Left cardiac atrium (tissue), 4 donors: ENCODE data around the gene ANXA6. TPM values are rescaled to one million over a fixed set of nuclear protein-coding genes. Genes with fewer than 3 reads are reported as not detected.

ENCODE experiments used
- ATAC-seq, 2 donors: fragments of 200-7000 bp; cut with Tn5 transposase; one replicate each; pipeline ENCODE4 v1.9.1; 2020; ENCODE audit warnings: mild to moderate bottlenecking in 2 of 2, moderate library complexity in 2 of 2
- DNase-seq: peaks from one replicate; pipeline ENCODE4 v3.0.0-alpha.2; 2020
- intact Hi-C, 2 donors: fragments of 100-400 bp; cut with DNase I; formaldehyde crosslinking; loops; one replicate each; pipeline versions ENCODE4 v1.14.1 to v1.15.1; 2022 to 2023
- total RNA-seq, 2 donors: library from RNA; stranded (reverse); fragmentation: NEBNext Ultra II Directional; extraction: Animal tissue kit (Norgen Biotek cat#: 25700); gene quantifications; one replicate each; pipeline ENCODE4 v1.2.1, GENCODE V29; 2021
- donor health status: DM: no; HTN: yes; CAD: no.
- donor health status: DM: no; HTN: yes; CAD: no; lungs with severe emphysema.
- donor health status: DM: yes; HTN: yes; CAD: no.
- donor health status: Dilated cardiomyopathy.

The ANXA6 gene
- total RNA-seq, 2 donors from 2014 or later, result 218 to 220 TPM

DNA sequence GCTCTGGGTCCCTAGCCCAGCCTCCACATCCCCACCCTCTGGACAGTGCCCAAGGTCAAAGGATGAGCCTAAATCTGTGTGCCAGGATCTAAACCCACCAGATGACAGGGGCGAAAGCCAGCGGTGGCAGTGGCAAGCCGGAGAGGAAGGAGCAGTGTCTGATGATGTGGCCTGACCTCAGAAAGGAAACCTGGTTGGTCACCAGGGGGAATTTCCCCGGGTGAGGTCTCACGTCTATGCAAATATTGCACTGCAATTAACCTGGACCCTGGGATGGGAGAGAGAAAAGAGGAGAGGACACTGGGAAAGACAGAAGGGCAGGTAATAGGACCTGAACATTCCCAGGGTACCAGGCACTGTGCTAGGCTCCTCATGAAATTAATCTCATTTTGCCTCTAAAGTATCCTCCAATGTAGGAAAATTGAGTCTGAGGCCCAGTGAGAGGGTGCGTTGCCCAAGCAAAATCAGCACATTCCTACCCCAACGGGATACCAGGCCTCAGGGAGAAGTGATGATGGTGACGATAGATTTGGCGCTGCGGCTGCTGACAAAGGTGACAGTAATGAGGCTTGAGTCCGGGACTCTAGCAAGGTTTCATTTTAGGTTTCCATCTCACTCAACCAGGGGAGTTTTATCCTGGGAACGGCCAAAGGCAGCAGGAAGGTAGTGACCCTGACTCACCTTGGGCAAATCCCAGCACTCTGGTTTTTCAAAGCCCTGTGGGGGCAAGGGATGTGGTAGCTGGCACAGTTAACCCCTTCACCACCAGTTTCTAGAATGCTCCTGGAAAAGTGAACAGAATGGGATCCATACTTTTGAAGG, 63.3 kb downstream of the ANXA6 start:
- DNase-seq (no peak), ATAC-seq (peak in 1 of 2 donors; percentile 17)
- intact Hi-C loops, result no loop called here

DNA sequence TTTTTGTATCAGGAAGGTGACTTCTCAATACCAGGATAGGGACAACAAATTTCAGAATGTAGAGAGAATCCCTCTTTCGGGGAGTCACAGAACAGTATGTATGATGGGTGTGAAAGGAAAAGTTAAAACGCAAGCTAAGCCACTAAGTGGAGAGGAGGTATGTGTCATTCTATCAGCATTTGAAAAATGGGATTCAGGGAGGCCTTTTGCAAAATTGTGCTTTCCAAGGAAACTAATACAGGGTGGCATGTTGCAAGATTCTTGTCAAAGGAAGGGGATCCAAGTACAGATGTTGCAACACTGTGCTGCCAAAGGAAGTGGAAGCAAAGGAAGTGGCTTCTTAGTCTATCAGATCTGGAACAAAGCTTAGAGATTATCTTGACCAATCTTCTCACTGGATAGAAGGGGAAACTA, 64.1 kb downstream of the ANXA6 start:
- peak; percentile 25 to 29 for ATAC-seq
- intact Hi-C loops, result no loop called here
- DNase-seq, result no peak

DNA sequence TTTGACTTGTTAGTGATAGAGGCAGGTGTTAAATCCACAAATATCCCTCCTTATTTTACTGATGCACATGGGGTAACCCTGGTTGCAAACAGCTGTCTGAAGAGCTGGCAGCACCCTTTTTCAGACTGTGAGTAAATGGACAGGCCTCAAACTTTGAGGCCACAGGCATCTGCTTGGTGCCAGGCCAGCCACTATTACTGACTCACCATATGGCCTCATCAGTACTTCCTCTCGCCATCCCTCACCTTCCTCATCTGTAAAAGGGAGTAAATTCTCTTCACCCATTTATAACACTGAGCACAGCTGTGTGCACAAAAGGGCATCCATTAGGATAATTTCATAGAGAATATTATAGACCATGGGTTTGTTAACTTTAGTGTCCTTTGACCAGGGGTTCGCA, 64.8 kb downstream of the ANXA6 start:
- ATAC-seq (peak in 1 of 2 donors; percentile 54), DNase-seq (no peak)
- intact Hi-C loops, result no loop called here

DNA sequence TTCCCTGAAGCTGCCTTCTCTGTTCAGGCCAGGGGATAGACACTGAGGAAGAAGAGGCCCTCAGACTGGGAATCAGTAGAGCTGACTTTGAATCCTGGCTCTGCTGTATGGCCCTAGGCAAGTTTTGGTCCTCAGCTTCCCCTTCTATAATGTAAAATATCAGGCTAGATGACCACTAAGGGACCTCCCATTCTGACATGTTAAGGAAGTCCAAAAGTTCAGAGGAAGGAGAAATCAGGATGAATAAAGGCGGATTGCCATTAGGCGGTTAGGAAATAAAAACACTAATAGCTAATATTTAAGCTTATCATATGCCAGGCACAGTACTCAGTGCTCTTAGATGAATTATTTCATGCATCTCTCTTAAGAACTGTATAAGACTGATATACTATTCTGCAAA, 67.9 kb downstream of the ANXA6 start:
- DNase-seq (no peak), ATAC-seq (no peak)
- intact Hi-C loops, result no loop called here

DNA sequence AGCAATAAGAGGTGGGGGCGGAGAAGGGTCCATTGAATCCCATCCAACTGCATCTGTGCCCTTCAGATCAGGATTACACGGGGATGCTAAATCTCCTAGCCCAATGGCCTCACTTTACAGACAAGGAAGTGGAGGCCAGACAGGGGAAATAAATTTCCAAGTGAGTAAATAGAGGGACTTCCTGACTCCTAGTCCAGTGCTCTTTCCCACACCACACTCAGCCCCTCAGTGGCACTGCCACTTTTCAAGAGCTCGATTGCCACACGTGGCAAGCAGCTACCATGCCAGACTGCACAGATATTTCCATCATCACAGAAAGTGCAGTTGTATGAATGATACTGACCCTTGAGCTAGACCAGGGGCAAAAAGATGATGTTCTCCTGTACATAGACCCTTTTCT, 68.6 kb downstream of the ANXA6 start:
- ATAC-seq (no peak), DNase-seq (no peak)
- intact Hi-C loops, result no loop called here

DNA sequence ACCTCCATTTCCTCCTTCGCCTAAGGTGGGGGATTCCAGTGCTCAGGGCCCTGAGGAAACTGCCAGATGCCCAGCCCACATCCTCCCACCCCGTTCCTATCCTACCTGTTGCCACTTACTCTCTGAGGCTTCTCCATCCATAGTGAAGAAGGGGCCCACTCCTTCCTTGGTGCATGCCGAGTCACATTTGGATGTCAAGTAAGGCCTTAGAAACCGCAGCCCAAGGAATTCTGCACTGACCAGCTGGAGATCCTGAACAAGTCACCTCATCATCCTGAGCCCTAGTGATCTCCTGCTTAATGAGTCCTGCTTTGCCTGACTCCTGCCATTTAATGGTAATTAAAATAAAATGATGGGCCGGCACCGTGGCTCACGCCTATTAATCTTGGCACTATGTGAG, 70.1 kb downstream of the ANXA6 start:
- intact Hi-C loops, result no loop called here
- DNase-seq, result no peak
- no peak for ATAC-seq

DNA sequence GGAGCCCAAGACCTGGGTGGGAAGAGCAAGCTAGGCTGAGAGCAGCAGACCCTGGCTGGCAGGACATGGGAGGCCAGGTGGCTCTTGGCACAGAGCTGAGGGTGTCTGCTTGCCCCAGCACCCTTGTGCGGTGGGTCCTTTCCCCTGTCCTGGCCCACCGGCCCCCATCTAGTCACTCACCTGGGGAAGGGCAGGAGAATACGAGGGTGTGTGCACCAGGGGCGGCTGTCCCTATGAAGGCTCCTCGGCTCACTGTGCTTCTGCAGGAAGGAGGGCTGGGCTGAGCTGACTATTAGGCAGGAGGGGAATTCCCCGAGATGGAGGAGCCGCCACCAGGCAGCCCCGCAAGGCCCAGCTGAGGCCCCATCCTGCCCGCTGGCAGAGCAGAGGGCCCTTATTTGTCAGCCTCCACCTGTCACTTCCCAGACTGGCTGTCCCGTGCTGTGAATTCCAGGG, 70.6 kb downstream of the ANXA6 start:
- no peak for DNase-seq
- ATAC-seq, result peak in 1 of 2 donors; percentile 7
- intact Hi-C loops, result no loop called here

DNA sequence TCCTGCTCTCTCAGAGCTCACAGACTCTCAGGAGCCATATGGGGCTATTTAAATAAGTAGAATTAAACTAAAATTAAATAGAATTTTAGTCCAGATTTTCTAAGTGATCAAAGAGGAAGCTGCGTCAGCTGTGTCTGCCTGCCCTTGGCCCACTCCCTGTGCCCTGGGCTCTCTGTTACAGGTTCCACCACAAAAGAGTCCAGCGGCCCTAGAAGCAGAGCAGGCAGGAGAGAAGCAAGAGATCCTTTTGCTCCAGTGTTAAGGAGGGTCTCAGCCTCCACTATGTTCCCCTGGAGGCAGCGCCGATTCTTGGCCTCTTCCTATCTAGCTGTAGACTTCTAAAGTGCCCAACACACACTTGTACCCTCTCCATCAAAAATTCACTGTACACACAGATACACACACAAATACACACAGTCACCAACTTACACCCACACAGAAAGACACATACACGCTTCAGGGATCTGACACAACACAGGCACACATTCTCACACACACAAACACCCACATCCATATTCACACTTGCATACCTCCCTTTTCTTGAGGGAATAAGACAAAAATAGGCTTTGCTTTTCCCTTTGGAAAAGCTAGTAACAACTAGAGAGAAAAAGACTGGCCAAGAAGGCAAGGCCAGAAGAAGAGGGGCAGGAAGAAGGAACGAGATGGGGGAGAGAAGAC, 71.2 kb downstream of the ANXA6 start:
- intact Hi-C loops, result no loop called here
- no peak for ATAC-seq

DNA sequence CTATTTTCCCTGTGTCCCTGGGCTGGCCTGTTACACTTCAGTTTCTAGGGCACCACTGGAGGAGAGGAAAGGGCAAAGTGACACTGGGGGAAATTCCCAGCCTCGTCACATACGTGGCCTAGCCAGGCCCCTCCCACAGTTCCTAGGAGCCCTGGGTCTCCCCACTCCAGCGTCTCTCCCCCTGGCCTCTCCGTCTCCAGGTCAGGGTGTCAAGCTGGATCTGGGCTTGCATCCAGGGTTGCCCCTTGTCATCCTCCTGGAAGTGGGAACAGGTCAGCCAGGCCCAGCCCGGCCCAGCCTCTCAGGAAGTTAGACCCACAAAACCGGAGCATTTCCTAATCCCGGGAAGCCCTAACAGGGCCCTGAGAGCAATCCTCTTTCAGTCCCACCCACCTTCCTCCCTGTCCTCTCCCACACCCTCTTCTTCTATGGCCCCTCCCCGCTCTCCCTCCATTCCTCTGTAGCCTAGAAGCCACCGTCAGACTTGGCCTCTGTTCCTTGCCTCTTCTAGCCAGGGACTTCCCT, 72.0 kb downstream of the ANXA6 start:
- peak; percentile 69 for DNase-seq
- intact Hi-C loops, result no loop called here
- peak; percentile 16 for ATAC-seq

More for the DNA sequence above, 71.2 kb downstream of the ANXA6 start:
- no peak for DNase-seq

DNA sequence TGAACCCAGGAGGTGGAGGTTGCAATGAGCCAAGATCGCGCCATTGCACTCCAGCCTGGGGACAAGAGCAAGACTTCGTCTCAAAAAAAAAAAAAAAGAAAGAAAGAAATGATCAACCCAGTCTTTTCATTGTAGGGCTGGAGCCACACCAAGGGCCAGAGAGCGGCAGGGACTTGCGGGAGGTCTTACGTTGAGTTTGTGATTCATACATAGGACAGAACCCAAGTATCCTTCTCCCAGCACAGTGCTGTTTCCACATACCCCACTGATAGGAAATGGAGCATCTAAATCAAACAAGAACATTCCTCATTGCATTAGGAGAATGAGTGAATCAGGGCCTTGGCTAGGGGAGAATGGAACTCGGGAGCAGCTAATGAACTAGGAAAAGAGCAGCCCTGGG, 73.2 kb downstream of the ANXA6 start:
- DNase-seq (no peak), ATAC-seq (no peak)
- intact Hi-C loops, result no loop called here

DNA sequence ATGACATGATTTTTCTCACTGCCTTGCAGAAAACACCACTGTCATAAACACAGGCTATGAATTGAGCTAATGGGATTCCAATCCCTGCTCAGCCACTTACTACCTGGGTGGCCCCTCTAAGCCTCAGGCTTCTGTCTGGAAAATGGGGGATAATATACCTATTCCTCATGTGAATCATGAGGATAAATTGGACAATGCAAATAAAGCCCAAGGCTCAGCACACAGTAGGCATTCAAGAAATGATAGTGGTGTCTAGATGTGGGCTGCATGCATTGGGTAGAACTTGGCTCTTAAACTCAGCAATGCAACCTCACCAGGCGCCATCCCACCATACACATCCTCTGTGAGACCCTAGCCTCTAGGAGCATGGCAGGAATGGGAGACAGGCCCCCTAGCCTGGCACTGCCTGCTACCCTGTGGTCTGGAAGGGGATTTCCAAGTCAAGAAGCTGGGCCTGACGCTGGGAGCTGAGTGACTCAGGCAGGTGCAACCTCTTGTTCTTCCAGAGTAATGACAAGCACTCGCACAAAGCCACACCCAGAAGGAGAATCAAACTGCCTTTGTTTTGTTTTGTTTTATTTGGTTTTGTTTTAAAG, 74.4 kb downstream of the ANXA6 start:
- intact Hi-C loops, result no loop called here
- no peak for DNase-seq
- ATAC-seq, result no peak

DNA sequence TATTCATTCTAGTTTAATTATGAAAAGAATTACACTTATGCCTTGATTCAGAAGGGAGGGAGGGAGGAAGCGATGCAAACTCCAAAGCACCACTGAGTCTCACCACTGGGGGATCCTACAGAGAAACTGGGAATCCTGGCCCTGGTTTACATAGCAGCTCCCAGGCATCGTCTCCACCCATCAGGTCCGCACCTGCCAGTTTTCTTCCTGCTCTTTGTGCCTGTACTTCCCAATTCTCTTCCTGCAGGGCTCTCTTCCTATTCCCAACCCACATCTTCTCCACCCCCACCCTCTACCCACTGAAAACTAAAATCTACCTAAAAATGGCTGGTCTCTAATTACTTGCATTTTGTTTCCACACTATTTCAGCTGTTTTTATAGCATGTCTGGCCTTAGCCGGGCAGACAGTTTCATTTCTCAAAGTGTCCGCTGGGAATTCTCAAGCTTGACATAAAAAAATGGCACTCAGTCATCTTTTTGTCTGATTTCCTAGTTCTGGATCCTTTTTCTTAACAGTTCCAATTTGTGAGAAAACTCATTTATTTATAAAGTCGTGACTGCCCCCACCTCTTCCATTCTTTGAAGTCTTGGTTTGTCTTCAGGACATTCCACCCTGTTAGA, 75.2 kb downstream of the ANXA6 start:
- no peak for ATAC-seq
- DNase-seq, result no peak
- intact Hi-C loops, result no loop called here

DNA sequence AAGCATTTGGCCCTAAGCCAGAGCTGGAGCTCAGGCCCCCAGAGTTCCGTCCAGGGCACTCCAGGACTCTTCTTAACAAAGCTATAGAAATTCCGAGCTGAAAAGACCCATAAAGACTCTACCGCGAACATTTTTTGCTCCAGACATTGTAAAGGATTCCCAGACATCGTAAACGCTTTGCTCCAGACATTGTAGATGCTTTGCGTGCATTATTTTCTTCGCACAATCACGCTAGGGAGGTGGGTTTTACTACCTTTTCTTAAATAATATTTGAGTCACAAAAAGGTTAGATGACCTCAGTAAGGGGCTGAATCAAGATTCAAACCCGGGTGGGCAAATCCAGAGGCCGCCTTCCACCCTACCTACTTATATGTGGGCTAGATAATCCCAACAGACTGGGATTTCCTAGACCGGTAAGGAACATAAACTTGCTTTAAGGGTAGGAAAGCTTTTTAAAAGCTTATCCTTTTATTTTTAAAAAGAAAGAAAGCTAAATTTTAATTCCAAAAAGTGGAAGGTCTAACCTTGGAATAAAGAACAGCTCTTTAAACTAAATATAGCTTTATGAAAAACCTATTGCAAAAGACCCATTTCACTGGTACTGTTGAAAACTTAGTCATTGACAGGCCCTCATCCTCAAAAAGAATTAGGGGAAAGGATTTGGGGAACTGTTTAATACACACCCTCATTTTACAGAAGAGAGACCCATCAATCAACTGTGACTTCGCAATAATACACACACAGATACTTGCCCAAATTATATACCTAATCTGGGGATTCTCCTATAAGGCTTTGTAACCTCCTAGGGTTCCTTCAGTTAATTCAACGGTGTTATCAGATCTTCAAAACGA, 75.9 kb downstream of the ANXA6 start:
- intact Hi-C loops, result no loop called here

DNA sequence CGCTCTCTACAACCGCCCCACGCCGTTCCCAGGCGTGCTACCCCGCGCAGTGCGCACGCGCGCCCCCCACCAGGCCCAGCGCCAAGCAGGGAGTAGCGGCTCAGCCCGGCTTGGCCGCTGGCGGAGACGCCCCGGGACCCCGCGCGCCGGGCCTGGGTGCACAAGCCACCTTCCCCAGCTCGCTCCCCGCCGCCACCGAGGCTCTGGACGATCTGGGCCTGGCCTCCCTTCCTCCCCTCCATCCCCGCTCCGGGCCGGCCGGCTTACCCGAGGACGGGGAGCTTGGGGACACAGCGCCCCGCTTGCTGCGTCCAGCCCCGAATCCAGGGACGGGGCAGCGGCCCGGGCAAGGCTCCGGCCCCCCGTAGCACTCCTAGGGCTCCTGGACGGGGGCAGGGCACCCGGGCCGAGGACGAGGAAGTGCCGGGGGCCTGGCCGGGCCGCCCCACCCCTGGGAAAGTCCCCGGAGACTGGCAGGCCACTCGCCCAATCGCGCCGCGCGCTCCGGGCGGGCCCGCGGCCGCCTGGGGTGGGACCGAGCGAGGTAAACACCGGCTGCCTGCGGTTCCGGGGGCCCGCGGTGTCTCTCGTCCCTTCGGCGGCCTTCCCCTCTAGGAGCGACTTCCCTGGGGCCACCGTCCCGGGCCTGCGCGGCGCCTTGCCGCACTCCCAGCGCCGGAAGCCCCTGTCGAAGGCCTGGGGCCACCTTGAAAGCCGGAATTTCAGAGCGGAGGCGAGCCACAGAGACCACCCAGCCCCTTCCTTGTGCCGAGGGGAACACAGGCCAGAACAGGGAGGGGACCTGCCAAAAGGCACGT, 76.8 kb downstream of the ANXA6 start, which contains the start of gene TNIP1:
TNIP1 (minus strand) TSS at position 422 of the 818 bp plus-strand sequence. CDS start 15,939 bp downstream, outside the sequence.
- intact Hi-C loops, result no loop called here
- DNase-seq (peak; percentile 93), ATAC-seq (peak; percentile 96 to 98)

More for the DNA sequence above, 75.9 kb downstream of the ANXA6 start:
- DNase-seq, result no peak
- no peak for ATAC-seq

DNA sequence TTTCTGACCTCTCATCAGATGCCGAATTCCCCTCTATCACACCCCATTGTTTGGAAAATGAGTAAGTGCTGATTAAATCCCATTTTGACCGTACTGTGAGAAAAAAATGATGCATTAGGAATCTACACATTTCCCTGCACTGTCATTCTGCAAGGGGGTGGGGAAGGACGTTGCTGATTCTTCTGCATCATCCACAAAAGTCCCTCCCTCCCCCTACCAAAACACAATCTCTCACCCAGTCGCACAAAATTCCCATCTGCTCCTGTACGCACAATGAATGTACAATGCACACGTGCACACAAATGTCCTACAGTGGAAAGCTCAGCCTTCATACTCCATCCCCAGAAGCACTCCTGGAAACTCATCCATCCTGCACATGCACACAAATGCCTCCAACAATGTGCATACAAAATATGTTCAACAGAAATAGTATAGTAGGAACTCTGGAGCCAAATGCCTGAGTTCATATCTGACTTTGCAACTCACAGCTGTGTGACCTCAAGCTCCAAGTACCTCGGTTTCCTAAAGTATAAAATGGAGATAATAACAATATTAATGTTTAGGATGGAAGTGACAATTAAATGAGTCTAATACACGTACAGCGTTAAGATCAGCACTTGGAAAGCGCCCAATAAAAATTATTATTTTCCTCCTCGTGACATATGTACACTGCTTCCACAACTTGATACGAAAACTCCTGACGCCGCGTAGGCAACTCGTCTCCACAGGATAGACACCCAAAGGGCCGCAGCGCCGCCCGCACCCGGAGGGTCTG, 77.6 kb downstream of the ANXA6 start:
- ATAC-seq (no peak), DNase-seq (no peak)
- intact Hi-C loops, result no loop called here

DNA sequence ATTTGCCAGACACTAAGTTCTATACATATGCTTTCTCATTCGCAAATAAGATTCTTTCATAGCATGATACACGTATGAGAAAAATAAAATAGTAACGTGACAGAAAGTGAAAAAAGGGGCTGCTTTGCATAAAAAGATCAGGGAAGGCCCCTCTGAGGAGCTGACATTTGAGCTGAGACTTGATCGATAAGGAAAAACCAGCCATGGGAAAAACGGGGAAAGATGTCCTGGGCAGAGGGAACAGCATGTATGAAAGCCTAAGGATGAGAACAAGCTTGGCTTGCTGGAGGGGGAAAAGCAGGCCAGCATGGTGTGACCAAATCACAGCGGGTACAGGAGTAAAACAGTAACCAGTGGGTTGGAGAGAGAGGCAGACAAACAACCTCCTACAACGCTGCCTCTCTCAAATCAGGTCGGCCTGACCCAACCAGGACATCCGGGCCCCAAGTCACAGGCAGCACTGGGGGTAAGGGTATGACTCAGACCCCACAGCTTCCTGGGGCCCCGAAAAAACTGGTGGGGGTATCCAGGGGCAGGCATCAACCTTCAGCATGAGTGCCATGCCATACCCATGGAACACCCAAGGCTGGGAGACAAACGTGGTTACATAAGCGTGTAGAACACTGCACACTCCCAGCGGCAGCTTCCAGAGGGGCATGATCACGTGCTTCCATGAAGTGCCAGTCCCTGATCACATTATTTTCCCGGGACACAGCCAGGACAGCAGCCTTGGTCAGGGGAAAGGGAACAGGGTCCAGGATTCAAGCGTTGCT, 78.9 kb downstream of the ANXA6 start:
- intact Hi-C loops, result no loop called here
- ATAC-seq (no peak), DNase-seq (no peak)
